Esophagus muscularis mucosa (tissue), 4 donors: ENCODE data around the gene ALKBH4. TPM values are rescaled to one million over a fixed set of nuclear protein-coding genes. Genes with fewer than 3 reads are reported as not detected.

Source experiments
- DNase-seq: peaks from one replicate; pipeline ENCODE4 v3.0.0-alpha.2; 2017; ENCODE audit errors: extremely low spot score
- H3K27ac ChIP-seq, 4 donors: fragments of 200-600 bp; sonication (generic); replicated peaks in 1 of 4; 1 replicate in 3 of 4; 2 replicates in 1 of 4; pipeline ENCODE4 v1.5.1; 2016 to 2019; ENCODE audit warnings: mild to moderate bottlenecking in 1 of 4
- H3K27me3 ChIP-seq, 4 donors: fragments of 200-600 bp; sonication (generic); one replicate each; pipeline versions ENCODE4 v1.5.1 to v1.6.0; 2016 to 2019
- H3K36me3 ChIP-seq, 4 donors: fragments of 200-600 bp; sonication (generic); one replicate each; pipeline ENCODE4 v1.5.1; 2016 to 2019
- H3K4me1 ChIP-seq, 4 donors: fragments of 200-600 bp; sonication (generic); one replicate each; pipeline ENCODE4 v1.5.1; 2016 to 2019
- H3K4me3 ChIP-seq, 4 donors: fragments of 200-600 bp; sonication (generic); 1 replicate in 2 of 4; 2 replicates in 2 of 4; pipeline ENCODE4 v1.5.1; 2016 to 2019; ENCODE audit warnings: mild to moderate bottlenecking in 4 of 4, moderate library complexity in 1 of 4
- H3K9me3 ChIP-seq, 4 donors: fragments of 200-600 bp; sonication (generic); 1 replicate in 3 of 4; 2 replicates in 1 of 4; pipeline ENCODE4 v1.5.1; 2016 to 2019
- EP300 ChIP-seq: sonication (generic); formaldehyde crosslinking; IDR thresholded peaks from one replicate; pipeline ENCODE4 v1.6.1; 2017; ENCODE audit warnings: antibody characterized with exemption
- POLR2A ChIP-seq: fragments of 450-650 bp; IDR thresholded peaks from one replicate; pipeline ENCODE4 v1.6.1; 2017; ENCODE audit warnings: antibody characterized with exemption, moderate library complexity, mild to moderate bottlenecking, low read depth
- POLR2AphosphoS5 ChIP-seq, 2 donors: sonication (generic); formaldehyde crosslinking; IDR thresholded peaks; one replicate each; pipeline ENCODE4 v1.6.1; 2017; ENCODE audit warnings: antibody characterized with exemption in 2 of 2
- WGBS: methylation state at CpG from one replicate; pipeline ENCODE4 v1.1.5; 2018; 5-methylcytosine and 5-hydroxymethylcytosine counted together
- intact Hi-C: fragments of 100-400 bp; cut with DNase I; formaldehyde crosslinking; loops from one replicate; pipeline ENCODE4 v1.15.1; 2023
- total RNA-seq, 4 donors: library from RNA; depleted of rRNA; stranded (reverse); fragments of >200 nt; gene quantifications; one replicate each; pipeline versions ENCODE4 v1.1.0 to v1.2.1, GENCODE V29; 2016
- TF ChIP-seq, protein P1 (sequence below), 3 experiments: fragments of 200-600 bp in 2 of 3; fragments of 450-650 bp in 1 of 3; sonication (generic) in 2 of 3; IDR thresholded peaks; one replicate each; pipeline ENCODE4 v1.5.1; 2017 to 2019; ENCODE audit warnings: antibody characterized with exemption in 3 of 3, mild to moderate bottlenecking in 2 of 3, moderate library complexity in 1 of 3

The ALKBH4 gene
- total RNA-seq, 4 donors from 2014 or later = 8.3 to 19.4 (median 16.0) TPM

DNA sequence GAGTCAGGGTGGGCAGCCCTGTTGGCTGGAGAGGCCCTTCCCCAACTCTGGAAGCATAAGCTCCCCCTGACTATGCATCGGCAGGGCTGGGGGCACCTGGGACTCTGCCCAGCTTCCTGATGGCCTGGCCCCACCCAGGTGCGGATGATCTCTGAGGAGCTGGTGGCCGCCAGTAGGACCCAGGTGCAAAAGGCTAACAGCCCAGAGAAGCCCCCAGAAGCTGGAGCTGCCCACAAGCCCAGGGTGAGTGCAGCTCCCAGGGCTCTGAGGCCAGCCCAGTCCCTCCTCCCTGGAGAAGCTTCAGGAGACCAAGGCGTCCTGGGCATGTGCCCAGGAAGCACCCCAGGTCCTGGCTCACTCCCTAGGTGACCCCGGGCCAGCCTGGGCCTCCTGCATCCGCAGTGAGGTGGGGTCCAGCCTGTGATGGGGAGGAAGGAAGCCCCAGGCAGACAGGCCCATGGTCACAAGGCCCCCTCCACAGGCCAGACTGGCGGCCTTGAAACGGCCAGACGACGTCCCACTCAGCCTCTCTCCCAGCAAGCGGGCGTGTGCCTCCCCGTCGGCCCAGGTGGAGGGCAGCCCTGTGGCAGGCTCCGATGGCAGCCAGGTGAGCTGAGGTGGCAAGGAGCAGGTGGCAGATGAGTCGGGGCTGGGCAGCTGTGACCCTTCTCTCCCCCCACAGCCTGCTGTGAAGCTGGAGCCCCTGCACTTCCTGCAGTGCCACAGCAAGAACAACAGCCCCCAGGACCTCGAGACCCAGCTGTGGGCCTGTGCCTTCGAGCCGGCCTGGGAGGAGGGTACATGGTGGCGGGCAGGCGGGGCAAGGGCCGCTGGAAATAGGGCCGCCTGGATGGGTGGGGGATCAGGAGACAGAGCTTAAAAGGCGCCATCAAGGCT, 3.2 kb upstream of the ALKBH4 start:
- no peaks in the 10 kb centered on the region for H3K9me3 ChIP-seq
- no peak overlapping the region for H3K27ac ChIP-seq
- 88% methylated on average over 13 of the region's 24 CpGs for WGBS
- no peaks in the 10 kb centered on the region for H3K27me3 ChIP-seq
- peaks cover 16 to 42% (median 32%) of the 10 kb centered on the region in 4 donors for H3K4me1 ChIP-seq
- DNase-seq = no peak
- peaks cover 6 to 54% (median 40%) of the 10 kb centered on the region in 4 donors for H3K36me3 ChIP-seq
- no peak overlapping the region for H3K4me3 ChIP-seq
- intact Hi-C loops = no loop called here
- TF ChIP-seq, protein P1, sequence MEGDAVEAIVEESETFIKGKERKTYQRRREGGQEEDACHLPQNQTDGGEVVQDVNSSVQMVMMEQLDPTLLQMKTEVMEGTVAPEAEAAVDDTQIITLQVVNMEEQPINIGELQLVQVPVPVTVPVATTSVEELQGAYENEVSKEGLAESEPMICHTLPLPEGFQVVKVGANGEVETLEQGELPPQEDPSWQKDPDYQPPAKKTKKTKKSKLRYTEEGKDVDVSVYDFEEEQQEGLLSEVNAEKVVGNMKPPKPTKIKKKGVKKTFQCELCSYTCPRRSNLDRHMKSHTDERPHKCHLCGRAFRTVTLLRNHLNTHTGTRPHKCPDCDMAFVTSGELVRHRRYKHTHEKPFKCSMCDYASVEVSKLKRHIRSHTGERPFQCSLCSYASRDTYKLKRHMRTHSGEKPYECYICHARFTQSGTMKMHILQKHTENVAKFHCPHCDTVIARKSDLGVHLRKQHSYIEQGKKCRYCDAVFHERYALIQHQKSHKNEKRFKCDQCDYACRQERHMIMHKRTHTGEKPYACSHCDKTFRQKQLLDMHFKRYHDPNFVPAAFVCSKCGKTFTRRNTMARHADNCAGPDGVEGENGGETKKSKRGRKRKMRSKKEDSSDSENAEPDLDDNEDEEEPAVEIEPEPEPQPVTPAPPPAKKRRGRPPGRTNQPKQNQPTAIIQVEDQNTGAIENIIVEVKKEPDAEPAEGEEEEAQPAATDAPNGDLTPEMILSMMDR (IDR thresholded peaks at IDR 0.05) = no peak
- TF ChIP-seq EP300 (no peak), POLR2AphosphoS5 (IDR thresholded peaks at IDR 0.05) (no peak)

DNA sequence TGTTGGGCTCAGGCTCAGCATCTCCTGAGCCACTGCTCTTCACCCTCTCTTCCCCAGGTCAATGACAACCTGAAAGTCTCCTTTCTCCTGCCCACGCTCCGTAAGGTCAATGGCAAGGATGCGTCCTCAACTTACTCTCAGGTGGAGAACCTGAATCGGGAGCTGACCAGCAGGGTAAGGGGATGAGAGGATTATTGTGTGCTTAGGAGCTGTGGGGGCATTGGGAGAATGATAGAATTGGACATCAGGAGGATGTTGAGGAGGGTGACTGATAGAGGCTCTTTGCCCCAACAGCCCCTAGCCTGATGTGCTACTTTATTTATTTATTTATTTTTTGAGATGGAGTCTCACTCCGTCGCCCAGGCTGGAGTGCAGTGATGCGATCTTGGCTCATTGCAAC, 1.4 kb upstream of the ALKBH4 start:
- Histone ChIP-seq H3K4me3 (peak overlapping the region in 3 of 4 donors; percentile 89 to 97 (median 96)), H3K27me3 (no peaks in the 10 kb centered on the region), H3K9me3 (no peaks in the 10 kb centered on the region), H3K4me1 (peaks cover 16 to 54% (median 38%) of the 10 kb centered on the region in 4 donors), H3K27ac (no peak overlapping the region), H3K36me3 (peaks cover 0 to 36% (median 25%) of the 10 kb centered on the region in 4 donors)
- TF ChIP-seq POLR2AphosphoS5 (IDR thresholded peaks at IDR 0.05) = no peak
- no peak for TF ChIP-seq EP300
- TF ChIP-seq POLR2A = no peak
- TF ChIP-seq, protein P1 (IDR thresholded peaks at IDR 0.05) = no peak
- 88% methylated on average over 7 of the region's 7 CpGs for WGBS
- no peak for DNase-seq
- intact Hi-C loops = no loop called here

DNA sequence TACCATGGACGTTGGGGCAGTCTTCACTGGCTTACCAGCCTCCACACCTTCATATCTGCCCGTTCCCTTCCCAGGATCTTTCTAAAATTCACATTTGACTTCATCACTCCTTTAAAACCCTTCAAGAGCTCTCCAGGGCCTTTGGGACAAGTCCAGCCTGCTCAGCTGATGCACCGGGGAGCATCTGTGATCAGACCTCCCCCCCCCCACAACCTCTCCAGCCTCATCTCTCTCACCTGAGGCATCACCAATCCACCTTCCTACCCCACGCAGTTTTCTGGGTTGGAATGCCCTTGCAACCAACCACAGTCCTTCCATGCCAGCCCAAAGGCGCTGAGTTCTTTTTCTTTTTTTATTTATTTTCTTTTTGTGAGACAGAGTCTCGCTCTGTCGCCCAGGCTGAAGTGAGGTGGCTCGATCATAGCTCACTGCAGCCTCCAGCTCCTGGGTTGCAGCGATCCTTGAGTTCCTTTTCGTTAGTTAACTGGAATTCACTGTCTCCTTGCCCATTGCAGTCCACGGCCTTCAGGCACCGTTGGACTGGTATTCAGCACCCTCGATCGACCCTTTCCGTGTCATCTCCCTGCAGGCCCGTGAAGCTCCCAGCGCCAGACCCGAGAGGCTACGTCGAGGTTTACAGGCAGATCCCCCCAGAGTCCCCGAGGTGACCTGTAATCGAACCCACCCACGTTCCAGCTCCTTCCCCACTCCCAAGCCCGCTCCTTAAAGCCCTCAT, 654 bp downstream of the ALKBH4 start:
- H3K4me3 ChIP-seq = peak overlapping the region; percentile 89 to 98 (median 96)
- 8% methylated on average over 24 of the region's 24 CpGs for WGBS
- H3K27me3 ChIP-seq = no peaks in the 10 kb centered on the region
- TF ChIP-seq POLR2AphosphoS5 (IDR thresholded peaks at IDR 0.05) (no peak), EP300 (no peak)
- TF ChIP-seq, protein P1 (IDR thresholded peaks at IDR 0.05) = no peak
- H3K36me3 ChIP-seq = peaks cover 0 to 28% (median 24%) of the 10 kb centered on the region in 4 donors
- DNase-seq = no peak
- peak overlapping the region; percentile 78 to 84 (median 81) for H3K27ac ChIP-seq
- H3K9me3 ChIP-seq = no peaks in the 10 kb centered on the region
- H3K4me1 ChIP-seq = peaks cover 16 to 54% (median 38%) of the 10 kb centered on the region in 4 donors
- intact Hi-C loops = no loop called here

DNA sequence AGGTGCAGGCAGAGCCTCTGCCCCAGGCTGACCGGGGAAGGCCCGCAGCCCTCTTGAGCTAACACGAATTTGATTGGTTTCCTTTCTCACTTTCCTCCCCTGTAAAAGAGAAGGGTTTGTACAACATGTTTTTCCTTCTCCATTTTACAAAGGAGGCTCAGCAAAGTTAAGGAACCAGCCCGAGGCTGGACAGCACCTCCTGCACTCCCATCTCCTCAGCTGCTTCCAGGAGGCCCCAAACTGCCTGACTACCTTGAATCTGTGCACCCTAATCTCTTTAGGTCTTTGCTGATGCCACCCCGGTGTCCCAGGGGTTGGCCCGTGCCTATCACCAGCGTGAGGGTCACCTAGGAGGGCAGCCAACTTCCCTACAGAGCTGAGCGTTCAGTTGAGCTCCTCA, 4.2 kb downstream of the ALKBH4 start:
- Histone ChIP-seq H3K36me3 (peaks cover 20 to 47% (median 42%) of the 10 kb centered on the region in 4 donors), H3K4me3 (no peak overlapping the region), H3K27ac (no peak overlapping the region), H3K4me1 (peaks cover 12 to 31% (median 21%) of the 10 kb centered on the region in 4 donors), H3K27me3 (no peaks in the 10 kb centered on the region), H3K9me3 (no peaks in the 10 kb centered on the region)
- WGBS = 84% methylated on average over 8 of the region's 8 CpGs
- DNase-seq = no peak
- TF ChIP-seq EP300 (no peak), POLR2A (no peak), POLR2AphosphoS5 (IDR thresholded peaks at IDR 0.05) (no peak)
- TF ChIP-seq, protein P1 (IDR thresholded peaks at IDR 0.05) = no peak
- intact Hi-C loops = no loop called here
